ENCODE data around the gene DACT1. TPM values are rescaled to one million over a fixed set of nuclear protein-coding genes. Genes with fewer than 3 reads are reported as not detected.
"Not testable (repeated sequence)": the region's sequence is repeated elsewhere in the genome, so short reads cannot be mapped to it uniquely, and the experiment has no call there.

The DACT1 gene
- total RNA-seq = 26.6 TPM
- polyA plus RNA-seq (ENCODE audit: insufficient read depth in 1 of 8, insufficient read length in 8 of 8, low replicate concordance in 1 of 8) = 10 to 100 TPM; 16.7 to 40.3 (median 27.9) TPM
- long read RNA-seq, donor 1, partial matches to known transcripts = 0 of 3 reads
- long read RNA-seq, donor 1, other reads (novel, unspliced or antisense) = 0 of 3 reads
- long read RNA-seq, donor 2, partial matches to known transcripts = 0 of 1 reads
- long read RNA-seq, donor 2, other reads (novel, unspliced or antisense) = 0 of 1 reads
- long read RNA-seq, donor 3, transcript DACT1-202 (4 exons, 3,734 nt) = major isoform, 11 of 15 reads
- long read RNA-seq, donor 3, partial matches to known transcripts = 0 of 15 reads
- long read RNA-seq, donor 3, other reads (novel, unspliced or antisense) = 0 of 15 reads
- long read RNA-seq, donor 4, partial matches to known transcripts = 0 of 2 reads
- long read RNA-seq, donor 4, other reads (novel, unspliced or antisense) = 0 of 2 reads
- long read RNA-seq, donor 5, transcript DACT1-202 (4 exons, 3,734 nt) = major isoform, 18 of 24 reads
- long read RNA-seq, donor 5, transcript DACT1-201 (4 exons, 2,571 nt) = minor isoform, 6 of 24 reads
- long read RNA-seq, donor 5, partial matches to known transcripts = 0 of 24 reads
- long read RNA-seq, donor 5, other reads (novel, unspliced or antisense) = 0 of 24 reads
- long read RNA-seq, donor 6, transcript DACT1-202 (4 exons, 3,734 nt) = major isoform, 6 of 8 reads
- long read RNA-seq, donor 6, partial matches to known transcripts = 0 of 8 reads
- long read RNA-seq, donor 6, other reads (novel, unspliced or antisense) = 0 of 8 reads
- long read RNA-seq, donor 7, transcript DACT1-201 (4 exons, 2,571 nt) = major isoform, 5 of 10 reads
- long read RNA-seq, donor 7, transcript DACT1-202 (4 exons, 3,734 nt) = major isoform, 5 of 10 reads
- long read RNA-seq, donor 7, partial matches to known transcripts = 0 of 10 reads
- long read RNA-seq, donor 7, other reads (novel, unspliced or antisense) = 0 of 10 reads
- long read RNA-seq, donor 8 = 0 reads
- long read RNA-seq, donor 9, partial matches to known transcripts = 0 of 4 reads
- long read RNA-seq, donor 9, other reads (novel, unspliced or antisense) = 0 of 4 reads
- long read RNA-seq, donor 10, partial matches to known transcripts = 0 of 5 reads
- long read RNA-seq, donor 10, other reads (novel, unspliced or antisense) = 0 of 5 reads
- long read RNA-seq, donor 11, partial matches to known transcripts = 5 of 9 reads
- long read RNA-seq, donor 11, other reads (novel, unspliced or antisense) = 0 of 9 reads

DNA sequence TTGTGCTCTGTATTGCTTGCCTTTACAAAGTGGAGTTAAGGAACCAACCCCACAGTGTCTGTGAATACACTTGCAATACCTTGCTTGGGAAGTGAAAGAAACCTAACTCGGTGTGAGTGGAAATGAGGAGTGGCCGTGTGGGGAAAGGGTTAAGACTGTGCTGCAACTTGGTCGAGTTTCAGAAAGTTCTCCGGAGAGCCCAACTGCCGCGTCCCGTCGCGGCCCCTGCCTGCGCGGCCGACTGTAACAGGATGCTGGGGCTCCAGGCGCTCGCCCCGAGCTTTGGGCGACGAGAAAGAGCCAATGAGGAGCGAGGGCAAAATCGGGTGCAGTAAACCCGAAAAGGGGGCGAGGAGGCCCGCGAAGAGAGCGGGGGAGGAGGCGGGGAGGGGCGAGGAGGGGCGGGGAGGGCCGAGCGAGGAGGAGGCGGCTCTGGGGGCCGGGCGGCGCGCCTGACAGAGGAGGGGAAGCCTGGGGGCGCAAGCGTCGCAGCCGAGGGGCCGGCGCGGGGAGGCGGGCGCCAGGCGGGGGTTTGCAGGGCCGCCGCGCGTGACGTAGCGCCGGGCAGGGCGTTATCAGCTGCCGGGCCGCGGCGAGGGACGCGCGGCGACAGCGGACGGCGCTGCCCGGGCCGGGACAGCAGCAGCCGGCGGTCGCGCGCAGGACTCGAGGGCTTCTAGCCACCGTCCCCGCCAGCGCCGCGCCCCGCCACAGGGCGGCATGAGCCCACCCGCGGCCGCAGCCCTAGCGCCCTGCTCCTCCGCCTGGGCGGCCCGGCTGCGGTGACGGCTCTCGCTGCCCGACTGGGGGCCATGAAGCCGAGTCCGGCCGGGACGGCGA is at the start of gene DACT1:
Gene DACT1, plus strand, starts transcription at position 572 of the 840 bp plus-strand sequence. Its CDS starts 241 bp downstream, at position 813.
- Histone ChIP-seq H3K27ac (ENCODE audit: low read length) (peak within 1 kb of the TSS; percentile 93), H3K9me3 (replicated peaks; ENCODE audit: control insufficient read depth, low read depth, low read length) (no peaks in the 10 kb centered on the region), H3K4me3 (ENCODE audit: low read length) (peak within 1 kb of the TSS; percentile 80), H3K27me3 (ENCODE audit: control insufficient read depth, insufficient read depth, low read length) (peaks cover 4% of the 10 kb centered on the region), H3K36me3 (ENCODE audit: control insufficient read depth, insufficient read depth, low read length) (peaks cover 10% of the 10 kb centered on the region), H3K4me1 (ENCODE audit: control insufficient read depth, insufficient read depth, low read length) (peaks cover 15% of the 10 kb centered on the region)
- under 1% methylated on average over 93 of the region's 94 CpGs for WGBS (ENCODE audit: insufficient coverage)
- peak; percentile 97 for DNase-seq

DNA sequence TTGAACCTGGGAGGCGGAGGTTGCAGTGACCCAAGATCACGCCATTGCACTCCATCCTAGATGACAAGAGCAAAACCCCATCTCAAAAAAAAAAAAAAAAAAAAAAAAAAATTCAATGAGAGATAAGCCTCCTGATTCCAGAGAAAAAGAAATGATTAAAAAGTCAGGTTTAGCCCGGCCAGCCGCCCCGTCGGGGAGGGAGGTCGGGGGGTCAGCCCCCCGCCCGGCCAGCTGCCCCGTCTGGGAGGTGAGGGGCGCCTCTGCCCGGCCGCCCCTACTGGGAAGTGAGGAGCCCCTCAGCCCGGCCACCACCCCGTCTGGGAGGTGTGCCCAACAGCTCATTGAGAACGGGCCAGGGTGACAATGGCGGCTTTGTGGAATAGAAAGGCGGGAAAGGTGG is 49.4 kb upstream of the DACT1 start:
- H3K27ac ChIP-seq (ENCODE audit: low read length); H3K27me3 ChIP-seq (ENCODE audit: control insufficient read depth, insufficient read depth, low read length); DNase-seq; H3K4me1 ChIP-seq (ENCODE audit: control insufficient read depth, insufficient read depth, low read length); H3K9me3 ChIP-seq (replicated peaks; ENCODE audit: control insufficient read depth, low read depth, low read length); H3K36me3 ChIP-seq (ENCODE audit: control insufficient read depth, insufficient read depth, low read length); H3K4me3 ChIP-seq (ENCODE audit: low read length): not testable (repeated sequence)
- WGBS (ENCODE audit: insufficient coverage) = 100% methylated on average over 2 of the region's 18 CpGs

DNA sequence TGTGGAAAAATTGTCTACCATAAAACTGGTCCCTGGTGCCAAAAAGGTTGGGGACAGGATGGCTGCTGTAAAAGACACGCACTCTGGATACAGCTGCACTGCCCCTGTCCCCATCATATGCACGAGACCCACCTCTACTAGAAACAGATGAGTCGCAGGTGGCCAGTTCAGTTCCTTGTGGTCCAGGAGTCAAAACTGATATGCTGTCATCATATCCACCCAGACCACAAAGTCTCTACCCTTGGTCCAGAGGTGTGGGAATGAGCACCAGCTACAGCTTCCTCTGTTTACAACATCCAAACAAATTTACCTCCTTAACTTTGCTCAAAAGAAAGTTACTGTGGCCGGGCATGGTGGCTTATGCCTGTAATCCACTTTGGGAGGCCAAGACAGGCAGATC is 43.8 kb upstream of the DACT1 start:
- H3K4me3 ChIP-seq (ENCODE audit: low read length) = no peak overlapping the region
- no peaks in the 10 kb centered on the region for H3K9me3 ChIP-seq (replicated peaks; ENCODE audit: control insufficient read depth, low read depth, low read length)
- H3K27ac ChIP-seq (ENCODE audit: low read length) = no peak overlapping the region
- H3K36me3 ChIP-seq (ENCODE audit: control insufficient read depth, insufficient read depth, low read length) = no peaks in the 10 kb centered on the region
- no peaks in the 10 kb centered on the region for H3K27me3 ChIP-seq (ENCODE audit: control insufficient read depth, insufficient read depth, low read length)
- H3K4me1 ChIP-seq (ENCODE audit: control insufficient read depth, insufficient read depth, low read length) = no peaks in the 10 kb centered on the region
- no peak for DNase-seq
- 75% methylated on average over 2 of the region's 4 CpGs for WGBS (ENCODE audit: insufficient coverage)

DNA sequence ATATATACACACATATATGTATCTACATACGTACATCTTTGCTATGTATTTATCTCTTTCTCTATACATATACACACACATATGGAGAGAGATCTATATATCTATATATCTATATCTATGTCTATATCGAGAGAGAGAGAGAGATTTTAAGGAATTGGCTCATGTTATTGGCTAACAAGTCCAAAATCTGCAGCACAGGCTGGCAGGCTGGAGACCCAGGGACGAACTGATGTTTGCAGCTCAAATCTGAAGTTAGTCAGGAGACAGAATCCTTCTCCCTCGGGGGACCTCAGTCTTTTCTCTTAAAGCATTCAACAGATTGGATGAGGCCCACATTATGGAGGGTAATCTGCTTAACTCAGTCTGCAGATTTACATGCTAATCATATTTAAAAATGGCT is 40.7 kb upstream of the DACT1 start:
- H3K27me3 ChIP-seq (ENCODE audit: control insufficient read depth, insufficient read depth, low read length) = no peaks in the 10 kb centered on the region
- 57% methylated on average over 1 of the region's 4 CpGs for WGBS (ENCODE audit: insufficient coverage)
- H3K36me3 ChIP-seq (ENCODE audit: control insufficient read depth, insufficient read depth, low read length) = no peaks in the 10 kb centered on the region

DNA sequence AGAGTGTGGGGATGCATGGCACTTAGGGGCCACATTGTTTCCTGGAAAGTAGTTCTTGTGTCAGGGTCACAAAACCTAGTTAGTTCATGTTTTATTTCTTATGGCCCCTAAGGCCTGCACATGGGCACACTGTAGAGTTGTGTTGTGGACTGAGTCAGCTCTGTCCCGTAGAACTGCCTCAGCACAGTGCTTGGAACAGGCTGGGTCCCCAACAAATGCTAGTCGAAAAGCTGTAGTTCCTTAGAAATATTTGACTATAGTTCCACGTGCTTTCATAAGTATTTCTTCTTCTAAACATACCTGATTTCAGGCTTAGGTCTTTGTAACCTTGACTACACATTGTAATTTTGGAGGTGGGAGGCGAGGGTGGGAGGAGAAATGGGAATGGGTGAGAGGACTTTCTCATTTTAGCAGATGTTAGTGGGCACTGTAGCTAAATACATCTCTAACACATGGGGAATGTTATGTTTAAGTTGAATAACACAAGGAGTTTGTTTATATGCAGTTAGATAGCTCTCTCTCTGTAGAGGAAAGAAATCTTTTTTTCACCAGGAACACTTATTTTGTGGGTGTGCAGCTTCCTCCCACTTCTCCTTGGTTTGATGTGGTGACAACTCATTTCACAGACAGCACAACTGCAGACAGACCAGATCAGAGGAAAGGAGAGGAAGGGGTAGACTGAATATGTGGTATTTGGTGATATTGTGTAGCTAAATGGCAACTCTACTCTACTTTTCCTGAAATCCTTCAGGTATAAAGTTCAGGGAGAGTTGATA is 39.5 kb upstream of the DACT1 start:
- Histone ChIP-seq H3K4me1 (ENCODE audit: control insufficient read depth, insufficient read depth, low read length) (no peaks in the 10 kb centered on the region), H3K27ac (ENCODE audit: low read length) (no peak overlapping the region), H3K27me3 (ENCODE audit: control insufficient read depth, insufficient read depth, low read length) (no peaks in the 10 kb centered on the region), H3K4me3 (ENCODE audit: low read length) (no peak overlapping the region), H3K36me3 (ENCODE audit: control insufficient read depth, insufficient read depth, low read length) (no peaks in the 10 kb centered on the region), H3K9me3 (replicated peaks; ENCODE audit: control insufficient read depth, low read depth, low read length) (no peaks in the 10 kb centered on the region)
- no CpG with 5 or more reads among the region's 4 CpGs for WGBS (ENCODE audit: insufficient coverage)
- no peak for DNase-seq

More for the DNA sequence above, 40.7 kb upstream of the DACT1 start:
- H3K4me1 ChIP-seq (ENCODE audit: control insufficient read depth, insufficient read depth, low read length) = no peaks in the 10 kb centered on the region
- no peak overlapping the region for H3K4me3 ChIP-seq (ENCODE audit: low read length)
- DNase-seq = no peak
- H3K27ac ChIP-seq (ENCODE audit: low read length) = no peak overlapping the region
- no peaks in the 10 kb centered on the region for H3K9me3 ChIP-seq (replicated peaks; ENCODE audit: control insufficient read depth, low read depth, low read length)

DNA sequence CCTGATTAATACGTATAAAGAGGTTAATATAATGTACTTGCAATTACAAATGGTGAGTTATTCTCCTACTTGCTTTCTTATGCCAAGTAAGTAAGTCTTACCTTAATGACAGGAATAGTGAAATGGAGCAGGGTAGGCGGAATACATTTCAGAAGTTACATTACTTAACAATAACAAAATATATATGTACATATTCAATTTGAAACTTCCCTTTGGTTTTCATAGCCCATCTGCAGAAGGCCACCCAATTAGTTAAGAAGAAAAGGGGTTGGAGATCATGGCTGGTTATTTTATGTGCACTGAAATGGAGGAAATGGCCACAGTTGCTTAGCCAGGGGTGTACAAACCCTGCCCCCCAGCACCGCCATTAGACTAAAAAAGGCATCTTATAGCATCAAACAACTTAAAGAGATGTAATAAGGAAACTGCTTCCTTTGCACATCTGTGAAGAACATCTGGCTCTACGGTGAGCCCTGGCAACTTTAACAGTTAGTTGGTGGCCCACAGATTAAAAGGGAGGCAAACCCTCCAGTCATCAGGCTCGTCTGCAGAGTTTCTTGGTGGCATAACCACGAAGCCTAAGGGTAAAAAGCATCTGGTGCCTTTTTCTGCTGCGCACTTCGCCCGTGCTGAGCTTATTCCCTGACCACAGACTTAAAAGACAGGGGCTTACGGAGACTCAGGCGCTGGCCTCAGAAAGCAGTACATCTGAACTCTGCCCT is 38.8 kb upstream of the DACT1 start:
- DNase-seq = no peak
- H3K27me3 ChIP-seq (ENCODE audit: control insufficient read depth, insufficient read depth, low read length) = no peaks in the 10 kb centered on the region
- H3K9me3 ChIP-seq (replicated peaks; ENCODE audit: control insufficient read depth, low read depth, low read length) = no peaks in the 10 kb centered on the region
- 39% methylated on average over 8 of the region's 11 CpGs for WGBS (ENCODE audit: insufficient coverage)
- no peak overlapping the region for H3K4me3 ChIP-seq (ENCODE audit: low read length)
- no peaks in the 10 kb centered on the region for H3K36me3 ChIP-seq (ENCODE audit: control insufficient read depth, insufficient read depth, low read length)
- no peaks in the 10 kb centered on the region for H3K4me1 ChIP-seq (ENCODE audit: control insufficient read depth, insufficient read depth, low read length)
- no peak overlapping the region for H3K27ac ChIP-seq (ENCODE audit: low read length)

- no peaks in the 10 kb centered on the region for H3K4me1 ChIP-seq (ENCODE audit: control insufficient read depth, insufficient read depth, low read length)
- no peaks in the 10 kb centered on the region for H3K27me3 ChIP-seq (ENCODE audit: control insufficient read depth, insufficient read depth, low read length)
- H3K36me3 ChIP-seq (ENCODE audit: control insufficient read depth, insufficient read depth, low read length) = no peaks in the 10 kb centered on the region
- no peaks in the 10 kb centered on the region for H3K9me3 ChIP-seq (replicated peaks; ENCODE audit: control insufficient read depth, low read depth, low read length)
- no CpG with 5 or more reads among the region's 2 CpGs for WGBS (ENCODE audit: insufficient coverage)
- no peak overlapping the region for H3K27ac ChIP-seq (ENCODE audit: low read length)
- no peak for DNase-seq
- no peak overlapping the region for H3K4me3 ChIP-seq (ENCODE audit: low read length)
Observed at GRCh38 chr14:58599707-58600106, 38.1 kb upstream of the DACT1 start.

- Histone ChIP-seq H3K4me1 (ENCODE audit: control insufficient read depth, insufficient read depth, low read length) (no peaks in the 10 kb centered on the region), H3K36me3 (ENCODE audit: control insufficient read depth, insufficient read depth, low read length) (no peaks in the 10 kb centered on the region), H3K27ac (ENCODE audit: low read length) (no peak overlapping the region), H3K27me3 (ENCODE audit: control insufficient read depth, insufficient read depth, low read length) (no peaks in the 10 kb centered on the region), H3K4me3 (ENCODE audit: low read length) (no peak overlapping the region), H3K9me3 (replicated peaks; ENCODE audit: control insufficient read depth, low read depth, low read length) (no peaks in the 10 kb centered on the region)
- 81% methylated on average over 3 of the region's 4 CpGs for WGBS (ENCODE audit: insufficient coverage)
- DNase-seq = no peak
Observed at GRCh38 chr14:58605465-58605864, 32.3 kb upstream of the DACT1 start.
